Right atrium auricular region (tissue), 2 donors: ENCODE measurements around the gene REC114. TPM values are rescaled to one million over a fixed set of nuclear protein-coding genes. Genes with fewer than 3 reads are reported as not detected.

Experiments
- DNase-seq: peaks from one replicate; pipeline ENCODE4 v3.0.0-alpha.2; 2019; ENCODE audit warnings: low spot score
- H3K27ac ChIP-seq, 2 donors: fragments of 200-600 bp; sonication (generic); 1 replicate in 1 of 2; 2 replicates in 1 of 2; pipeline ENCODE4 v1.5.1; 2016 to 2019
- H3K27me3 ChIP-seq, 2 donors: fragments of 200-600 bp; sonication (generic); one replicate each; pipeline versions ENCODE4 v1.5.1 to v1.6.0; 2017 to 2019
- H3K36me3 ChIP-seq: fragments of 200-600 bp; sonication (generic); one replicate; pipeline ENCODE4 v1.5.1; 2016
- H3K4me1 ChIP-seq, 2 donors: fragments of 200-600 bp; sonication (generic); one replicate each; pipeline versions ENCODE4 v1.5.1 to v1.6.0; 2017 to 2019
- H3K4me3 ChIP-seq, 2 donors: fragments of 200-600 bp; sonication (generic); 1 replicate in 1 of 2; 2 replicates in 1 of 2; pipeline ENCODE4 v1.5.1; 2017 to 2019; ENCODE audit warnings: mild to moderate bottlenecking in 1 of 2, moderate library complexity in 1 of 2
- H3K9me3 ChIP-seq, 2 donors: fragments of 200-600 bp; sonication (generic); one replicate each; pipeline ENCODE4 v1.5.1; 2019
- CTCF ChIP-seq, 2 donors: fragments of 200-600 bp; sonication (generic); IDR thresholded peaks; one replicate each; pipeline ENCODE4 v1.5.1; 2019; ENCODE audit warnings: antibody characterized with exemption in 2 of 2
- total RNA-seq, 2 donors: library from RNA; depleted of rRNA; stranded (reverse); fragments of >200 nt; gene quantifications; one replicate each; pipeline ENCODE4 v1.1.0, GENCODE V29; 2016

REC114 gene
- total RNA-seq, 2 donors from 2014 or later = 4.6 TPM; not detected in 1

GRCh38 chr15:73585871-73586654 is 143.1 kb downstream of the REC114 start:
- no peak for TF ChIP-seq CTCF (IDR thresholded peaks at IDR 0.05)

DNA sequence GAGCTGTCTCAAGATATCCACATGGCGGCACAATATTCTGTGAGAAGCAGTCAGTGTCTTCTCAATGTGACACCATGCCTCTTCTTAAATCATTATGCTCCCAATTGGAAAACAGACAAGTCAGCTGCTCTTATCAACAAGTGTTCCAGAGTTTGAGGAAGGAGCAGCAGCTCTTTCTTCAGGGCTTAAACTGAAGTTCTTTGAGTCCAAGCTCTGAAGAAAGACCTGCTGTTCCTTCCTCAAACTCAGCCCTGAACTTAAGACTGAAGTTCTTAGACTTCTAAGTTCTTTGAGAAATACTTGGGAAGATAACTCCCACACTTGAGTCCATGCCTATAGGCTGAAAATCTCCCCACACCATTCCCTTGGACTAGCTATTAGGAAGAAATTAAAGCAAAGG is 146.8 kb downstream of the REC114 start:
- Histone ChIP-seq H3K27me3 (no peaks in the 10 kb centered on the region), H3K9me3 (no peaks in the 10 kb centered on the region), H3K36me3 (peaks cover 43% of the 10 kb centered on the region), H3K4me3 (no peak overlapping the region), H3K27ac (no peak overlapping the region), H3K4me1 (peaks cover 0 to 26% of the 10 kb centered on the region in 2 donors)
- DNase-seq = no peak
- TF ChIP-seq CTCF (IDR thresholded peaks at IDR 0.05) = no peak

More at GRCh38 chr15:73585871-73586654, 143.1 kb downstream of the REC114 start:
- Histone ChIP-seq H3K27ac (no peak overlapping the region), H3K36me3 (peaks cover 80% of the 10 kb centered on the region), H3K27me3 (no peaks in the 10 kb centered on the region), H3K4me3 (no peak overlapping the region), H3K9me3 (no peaks in the 10 kb centered on the region), H3K4me1 (peaks cover 0 to 7% of the 10 kb centered on the region in 2 donors)
- DNase-seq = no peak

DNA sequence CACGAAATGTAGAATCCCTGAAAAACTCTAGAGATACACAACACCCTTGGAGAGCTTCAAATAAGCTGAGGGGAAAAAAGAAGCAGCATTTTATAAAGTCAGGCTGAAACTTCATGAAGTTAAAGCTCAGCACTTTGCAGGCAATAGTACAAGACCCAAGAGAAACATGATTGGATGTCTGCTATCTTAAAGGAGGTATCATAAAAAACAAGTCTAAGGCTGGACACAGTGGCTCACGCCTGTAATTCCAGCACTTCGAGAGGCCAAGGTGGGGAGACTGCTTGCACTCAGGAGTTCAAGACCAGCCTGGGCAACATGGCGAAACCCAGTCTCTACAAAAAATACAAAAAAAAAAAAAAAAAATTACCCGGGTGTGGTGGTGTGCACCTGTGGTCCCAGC is 147.3 kb downstream of the REC114 start:
- TF ChIP-seq CTCF (IDR thresholded peaks at IDR 0.05) = no peak
- H3K4me1 ChIP-seq = peaks cover 0 to 26% of the 10 kb centered on the region in 2 donors
- no peak for DNase-seq
- peaks cover 38% of the 10 kb centered on the region for H3K36me3 ChIP-seq
- H3K27me3 ChIP-seq = no peaks in the 10 kb centered on the region
- no peak overlapping the region for H3K27ac ChIP-seq
- no peaks in the 10 kb centered on the region for H3K9me3 ChIP-seq
- H3K4me3 ChIP-seq = no peak overlapping the region

DNA sequence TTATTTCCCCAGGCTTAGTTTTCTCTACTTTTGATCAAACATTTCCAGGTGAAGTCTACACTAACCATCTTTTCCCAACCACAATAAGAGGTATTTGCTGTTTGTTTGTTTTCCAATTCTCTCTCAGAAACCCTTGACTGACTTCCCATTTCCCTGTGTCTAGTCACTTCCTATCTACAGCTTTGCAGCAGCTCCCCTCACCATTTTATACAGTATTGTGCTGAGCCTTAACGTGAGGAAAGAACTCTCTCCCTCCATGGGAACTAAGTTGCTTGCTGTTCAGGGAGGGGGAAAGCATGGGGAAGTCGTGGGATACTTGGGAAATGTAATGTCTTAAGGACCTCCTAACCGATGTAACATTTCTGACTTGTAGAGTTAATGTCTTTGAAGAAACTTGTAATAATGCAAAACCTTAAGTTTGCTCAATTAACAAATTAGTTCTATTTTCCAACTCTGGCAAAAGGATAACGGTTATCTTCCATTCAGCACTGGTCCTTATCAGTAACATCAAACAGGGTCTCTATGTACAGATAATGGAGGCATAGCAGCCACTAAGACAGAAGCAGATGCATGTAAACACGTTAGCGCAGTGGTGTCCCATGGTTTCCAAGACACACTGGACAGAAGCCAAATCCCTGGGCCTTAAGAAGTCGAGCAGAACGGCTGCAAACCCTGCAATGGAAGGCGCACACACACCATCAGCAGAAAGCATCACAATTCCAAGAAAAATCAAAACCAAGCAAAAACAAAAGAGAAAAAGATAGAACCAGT is 150.5 kb downstream of the REC114 start:
- no peak for TF ChIP-seq CTCF (IDR thresholded peaks at IDR 0.05)
- Histone ChIP-seq H3K4me1 (peaks cover 0 to 57% of the 10 kb centered on the region in 2 donors), H3K27me3 (no peaks in the 10 kb centered on the region), H3K9me3 (no peaks in the 10 kb centered on the region), H3K36me3 (peaks cover 7% of the 10 kb centered on the region), H3K4me3 (no peak overlapping the region), H3K27ac (no peak overlapping the region)
- no peak for DNase-seq

- H3K4me1 ChIP-seq = peaks cover 0 to 63% of the 10 kb centered on the region in 2 donors
- H3K36me3 ChIP-seq = peaks cover 1% of the 10 kb centered on the region
- no peak overlapping the region for H3K4me3 ChIP-seq
- no peak for DNase-seq
- no peaks in the 10 kb centered on the region for H3K27me3 ChIP-seq
- no peaks in the 10 kb centered on the region for H3K9me3 ChIP-seq
- TF ChIP-seq CTCF (IDR thresholded peaks at IDR 0.05) = no peak
- no peak overlapping the region for H3K27ac ChIP-seq
These were observed 151.1 kb downstream of the REC114 start for GRCh38 chr15:73594109-73594508.
